ENCODE results near the gene ARFGEF3.
"Not testable (repeated sequence)": the region's sequence is repeated elsewhere in the genome, so short reads cannot be mapped to it uniquely, and the experiment has no call there.

The ARFGEF3 gene

GRCh38 chr6:138211601-138212000, 49.9 kb downstream of the ARFGEF3 start:
- DNase-seq (ENCODE audit: low read depth in 3 of 3), result no peak

- not testable (repeated sequence) for DNase-seq (ENCODE audit: low read depth in 3 of 3)
Measured at GRCh38 chr6:138212530-138212929, 50.8 kb downstream of the ARFGEF3 start.

- no peak for DNase-seq (ENCODE audit: low read depth in 3 of 3)
Measured at GRCh38 chr6:138215093-138215782, 53.5 kb downstream of the ARFGEF3 start.

- no peak for DNase-seq (ENCODE audit: low read depth in 3 of 3)
Measured at GRCh38 chr6:138218449-138218848, 56.7 kb downstream of the ARFGEF3 start, which contains the start of gene PBOV1. Gene PBOV1 (minus strand): TSS chr6:138218491. CDS start chr6:138218395, 96 bp downstream.

DNA sequence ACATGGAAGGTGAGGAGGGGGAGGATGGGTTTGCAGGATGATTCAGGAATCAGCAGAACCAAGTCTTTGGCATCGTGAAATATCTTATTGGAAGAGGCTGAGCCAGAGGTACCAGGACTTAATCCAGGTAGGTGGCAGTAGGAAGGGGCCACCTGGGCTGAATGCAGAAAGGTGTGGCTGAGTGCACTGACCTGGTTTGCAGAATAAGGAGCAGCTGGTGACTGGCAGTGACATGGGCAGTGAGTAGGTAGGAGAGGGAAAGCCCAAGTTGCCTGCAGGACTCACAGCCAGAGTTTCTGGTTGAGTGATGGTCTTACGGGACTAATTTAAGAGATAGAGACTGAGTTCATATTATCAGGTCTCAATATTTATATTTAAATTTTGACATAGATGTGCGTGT, 57.7 kb downstream of the ARFGEF3 start:
- no peak for DNase-seq (ENCODE audit: low read depth in 3 of 3)

DNA sequence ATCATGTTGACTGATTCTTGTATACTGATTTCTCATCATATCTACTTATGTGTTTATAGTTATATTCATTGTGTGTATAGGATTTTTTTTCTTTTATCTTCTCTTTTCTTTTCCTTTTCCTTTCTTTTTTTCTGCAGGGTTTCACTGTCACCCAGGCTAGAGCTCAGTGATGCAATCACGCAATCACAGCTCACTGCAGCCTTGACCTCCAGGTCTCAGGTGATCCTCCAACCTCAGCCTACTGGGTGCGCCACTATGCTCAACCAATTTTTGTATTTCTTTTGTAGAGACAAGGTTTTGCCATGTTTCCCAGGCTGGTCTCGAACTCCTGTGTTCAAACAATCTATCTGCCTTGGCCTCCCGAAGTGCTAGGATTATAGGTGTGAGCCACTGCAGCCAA, 58.2 kb downstream of the ARFGEF3 start:
- no peak for DNase-seq (ENCODE audit: low read depth in 3 of 3)

DNA sequence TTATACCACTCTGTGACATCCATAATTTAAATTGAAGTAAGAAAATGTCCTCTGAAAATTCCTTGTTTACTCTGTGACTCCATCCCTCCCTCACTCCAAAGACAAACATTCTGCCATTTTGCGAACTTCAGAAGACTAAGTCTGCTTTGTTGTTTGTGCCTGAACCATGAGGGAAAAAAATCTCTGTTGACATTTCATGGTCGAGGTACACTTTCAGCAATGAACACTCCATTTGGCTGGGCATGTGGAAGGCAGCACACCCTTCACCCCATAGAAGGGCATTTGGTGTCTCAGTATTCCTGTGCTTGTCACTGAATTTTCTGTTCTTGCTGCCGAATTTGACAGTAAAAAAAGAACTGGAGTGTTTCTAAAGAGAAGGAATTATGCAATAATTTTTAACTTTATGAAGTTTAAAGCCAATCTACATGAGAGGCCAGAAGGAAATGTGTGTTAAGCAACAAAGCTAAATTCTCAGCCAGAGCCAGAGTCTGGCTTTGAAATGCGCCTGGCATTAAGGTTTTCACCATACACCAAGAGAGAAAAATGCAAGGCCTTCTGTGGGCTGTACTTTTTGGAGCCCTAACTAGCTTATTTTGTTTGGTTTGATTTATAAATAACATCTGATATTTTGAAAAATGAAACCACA, 61.3 kb downstream of the ARFGEF3 start:
- DNase-seq (ENCODE audit: low read depth in 3 of 3), result no peak

DNA sequence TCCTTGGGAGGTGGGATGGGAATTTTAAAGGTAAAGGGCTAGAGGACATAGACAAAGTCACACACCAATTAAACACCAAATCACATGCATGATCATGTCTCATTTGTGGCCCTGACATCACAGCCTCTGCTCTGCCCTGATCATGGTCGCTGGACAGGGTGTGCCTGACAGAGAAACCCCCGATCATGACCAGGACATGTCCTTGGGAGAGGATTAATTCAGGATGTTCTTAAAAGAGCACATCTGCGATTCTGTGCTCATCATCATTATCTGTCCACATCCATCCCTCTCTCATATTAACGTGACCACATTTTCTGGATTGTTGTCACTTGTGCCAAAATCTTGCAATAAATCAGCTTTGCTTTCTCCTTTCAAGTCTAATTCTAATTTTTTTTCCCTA, 64.2 kb downstream of the ARFGEF3 start:
- no peak for DNase-seq (ENCODE audit: low read depth in 3 of 3)

DNA sequence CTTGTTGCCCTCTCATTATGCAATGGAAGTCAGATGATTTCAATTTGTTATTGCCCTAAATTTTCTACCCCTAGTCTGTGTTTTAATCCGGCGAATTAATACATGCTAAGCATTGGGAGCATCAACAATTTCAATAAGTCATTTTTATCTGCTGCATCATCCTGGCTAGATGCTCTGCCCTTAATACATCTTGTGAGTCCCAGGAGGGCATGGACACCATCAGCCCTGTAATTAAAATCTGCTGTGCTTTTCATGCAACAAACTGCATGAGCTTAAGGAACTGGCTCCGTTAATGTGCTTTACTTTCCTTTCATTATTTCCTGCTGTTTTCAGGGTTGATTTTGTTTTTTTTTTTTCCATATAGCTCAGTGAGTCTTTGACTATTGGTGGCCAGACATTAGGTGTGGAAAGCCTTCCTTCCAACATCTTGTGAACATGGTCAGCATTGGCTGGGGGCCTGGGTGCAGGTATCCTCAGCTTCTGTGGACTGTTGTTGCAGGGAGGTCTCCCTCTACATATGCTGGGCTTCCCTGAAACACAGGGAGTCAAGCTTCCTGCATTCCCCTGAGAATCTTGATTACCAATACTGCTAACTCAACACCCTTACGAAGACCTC, 65.1 kb downstream of the ARFGEF3 start:
- no peak for DNase-seq (ENCODE audit: low read depth in 3 of 3)

GRCh38 chr6:138227316-138227781, 65.6 kb downstream of the ARFGEF3 start:
- no peak for DNase-seq (ENCODE audit: low read depth in 3 of 3)

DNA sequence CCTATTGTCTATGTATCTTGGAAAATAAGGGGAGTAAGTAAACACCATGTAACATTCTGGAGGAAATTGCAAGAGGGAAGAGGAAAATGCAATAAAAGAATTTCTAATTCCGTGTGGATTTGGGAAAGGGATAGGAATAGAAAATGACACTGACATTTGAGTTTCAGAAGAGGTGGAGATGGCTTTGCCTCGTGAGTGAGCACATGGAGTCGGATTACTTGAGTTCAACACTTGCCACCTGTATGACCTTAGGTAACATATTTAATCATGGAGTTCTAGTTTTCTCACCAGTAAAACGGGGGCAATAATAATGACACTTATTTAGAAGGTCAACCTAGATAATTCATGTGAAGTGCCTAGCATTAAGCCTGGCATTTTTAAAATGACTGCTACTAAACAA, 67.3 kb downstream of the ARFGEF3 start:
- DNase-seq (ENCODE audit: low read depth in 3 of 3), result no peak

DNA sequence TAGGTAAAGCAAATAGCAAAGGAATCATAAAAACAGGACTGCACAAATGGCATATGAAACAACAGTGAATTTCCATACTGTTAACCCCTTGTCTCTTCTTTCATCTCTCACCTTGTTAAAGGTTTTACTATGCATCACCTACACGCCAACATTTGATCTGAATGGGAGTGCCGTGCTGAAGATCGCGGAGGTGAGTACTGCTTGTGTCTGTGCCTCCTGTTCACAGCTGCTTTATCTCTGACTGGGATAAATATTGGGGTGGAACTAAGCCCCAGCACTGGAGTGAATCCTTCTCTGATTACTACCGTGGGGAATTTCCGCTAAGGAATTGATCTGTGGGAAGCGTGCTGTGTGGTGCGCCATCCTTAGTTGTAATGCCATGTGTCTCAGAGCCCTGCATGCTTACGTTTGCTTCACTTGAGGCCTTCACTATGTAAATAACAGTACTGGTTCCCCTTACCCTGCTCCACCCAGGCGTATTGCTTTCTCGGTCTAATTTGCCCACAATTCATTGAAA, 68.0 kb downstream of the ARFGEF3 start:
- DNase-seq (ENCODE audit: low read depth in 3 of 3), result no peak

GRCh38 chr6:138230221-138230620, 68.5 kb downstream of the ARFGEF3 start:
- DNase-seq (ENCODE audit: low read depth in 3 of 3), result no peak

DNA sequence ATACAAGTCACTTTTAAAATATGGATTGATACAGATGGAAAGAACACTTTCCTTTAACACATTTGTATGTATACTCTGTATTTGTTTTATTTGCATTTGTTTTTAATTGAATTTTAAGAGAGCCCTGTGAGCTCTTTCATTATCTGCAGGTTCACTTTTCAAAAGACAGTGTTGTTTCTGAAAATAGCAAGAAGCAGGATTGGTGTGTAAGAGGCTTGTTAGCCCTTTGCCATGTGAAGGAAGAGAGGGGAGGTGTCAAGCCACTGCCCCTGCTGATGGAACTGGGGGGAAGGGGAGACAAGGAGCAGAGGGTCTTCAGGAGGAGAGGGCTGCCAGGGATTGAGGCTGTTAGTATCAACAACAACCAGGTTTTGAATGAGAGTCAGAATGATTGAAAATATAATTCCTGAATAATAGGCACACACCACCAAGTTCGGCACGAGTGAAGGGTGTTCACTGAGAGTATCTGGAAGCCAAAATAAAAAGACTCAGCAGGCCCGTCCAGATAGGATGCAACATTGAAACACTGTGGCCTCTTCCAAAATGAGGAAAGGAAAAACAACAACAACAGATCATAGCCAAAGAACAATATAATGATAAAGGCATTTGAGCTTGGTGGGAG, 69.1 kb downstream of the ARFGEF3 start:
- no peak for DNase-seq (ENCODE audit: low read depth in 3 of 3)

- DNase-seq (ENCODE audit: low read depth in 3 of 3), result no peak
Measured at GRCh38 chr6:138231381-138231886, 69.7 kb downstream of the ARFGEF3 start.

DNA sequence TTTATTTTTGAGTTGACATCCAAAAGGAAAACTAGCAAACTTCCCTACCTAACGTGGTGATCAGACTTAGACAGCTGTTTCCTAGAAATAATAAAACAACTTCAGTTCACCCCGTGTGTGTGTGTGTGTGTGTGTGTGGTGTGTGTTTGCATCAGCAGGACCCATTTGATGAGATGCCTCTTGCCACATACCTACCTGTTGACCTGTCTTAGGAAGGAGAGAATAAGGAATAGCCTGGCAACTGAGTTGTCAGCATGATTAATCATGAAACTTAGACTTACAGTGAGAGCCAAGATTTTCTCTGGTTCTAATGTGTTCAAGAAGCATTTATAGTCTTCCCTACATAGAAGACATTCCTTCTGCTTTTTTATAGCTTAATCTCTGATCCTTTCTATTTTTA, 72.6 kb downstream of the ARFGEF3 start:
- no peak for DNase-seq (ENCODE audit: low read depth in 3 of 3)

DNA sequence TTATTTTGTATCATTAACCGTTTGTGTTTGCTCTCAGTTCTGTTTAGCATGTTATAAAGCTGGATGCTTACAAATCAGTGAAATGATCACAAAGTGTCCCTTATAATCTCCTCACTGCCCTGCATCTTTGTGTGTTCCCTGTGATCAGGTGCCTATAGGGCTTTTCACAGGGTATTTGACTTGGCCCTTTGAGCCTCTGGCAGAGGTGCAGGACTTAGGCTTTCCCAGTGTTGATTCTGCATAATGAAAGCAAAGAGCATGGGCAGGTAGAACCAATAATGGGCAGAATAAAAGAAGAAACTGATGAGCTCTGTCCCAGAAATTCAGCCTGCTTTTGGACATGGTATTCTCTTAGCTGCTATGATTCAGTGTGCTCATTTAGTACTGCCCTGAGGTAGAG, 73.5 kb downstream of the ARFGEF3 start:
- DNase-seq (ENCODE audit: low read depth in 3 of 3), result no peak

GRCh38 chr6:138235693-138236092, 74.0 kb downstream of the ARFGEF3 start:
- DNase-seq (ENCODE audit: low read depth in 3 of 3), result no peak

DNA sequence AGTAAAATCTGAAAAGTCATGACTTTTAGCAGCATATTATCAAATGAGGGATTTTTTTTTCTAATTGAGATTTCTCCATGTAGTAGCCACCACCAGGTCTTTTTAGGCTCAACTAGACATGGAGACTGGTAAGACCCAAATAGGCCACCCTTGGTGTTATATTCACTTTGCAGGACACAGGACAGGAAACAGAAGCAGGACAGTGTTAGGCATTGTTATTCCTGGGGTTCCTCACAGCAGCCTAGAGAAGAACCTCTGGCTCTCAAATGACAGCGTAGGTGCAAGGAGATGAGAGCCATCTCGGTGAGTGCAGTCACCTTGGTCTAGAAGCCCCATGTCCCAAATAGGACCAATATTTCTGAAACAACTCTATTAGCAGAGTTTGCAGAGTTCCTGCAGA, 75.7 kb downstream of the ARFGEF3 start:
- DNase-seq (ENCODE audit: low read depth in 3 of 3), result no peak

- no peak for DNase-seq (ENCODE audit: low read depth in 3 of 3)
Measured at GRCh38 chr6:138238368-138238767, 76.6 kb downstream of the ARFGEF3 start.

GRCh38 chr6:138239774-138240173, 78.0 kb downstream of the ARFGEF3 start:
- no peak for DNase-seq (ENCODE audit: low read depth in 3 of 3)

Data from stimulated activated CD4-positive, alpha-beta T cell treated with anti-CD3 and anti-CD28 coated beads, TNF-alpha, amount 100 ng/mL, for 4 hours (primary cell).